Naive B cell (primary cell): ENCODE results near the gene OR56A5. TPM values are rescaled to one million over a fixed set of nuclear protein-coding genes. Genes with fewer than 3 reads are reported as not detected.
A peak's percentile ranks its signal among the peaks of the same experiment; 100 is the strongest.

ENCODE experiments used
- ATAC-seq, 2 donors: fragments of 150-1000 bp; cut with Tn5 transposase; 2 replicates each; pipeline ENCODE4 v1.10.0; 2021; ENCODE audit warnings: low read depth in 2 of 2, mild to moderate bottlenecking in 2 of 2, moderate library complexity in 2 of 2
- DNase-seq: peaks from one replicate; pipeline ENCODE4 v3.0.0; 2022
- H3K27ac Mint-ChIP-seq, 6 donors: one replicate each; pipeline ENCODE4 v1.8.0; 2020 to 2022; ENCODE audit warnings: mild to moderate bottlenecking in 6 of 6, mixed read lengths in 6 of 6, moderate library complexity in 5 of 6, inconsistent platforms in 2 of 6
- H3K27me3 Mint-ChIP-seq, 3 donors: one replicate each; pipeline ENCODE4 v1.8.0; 2021 to 2022; ENCODE audit warnings: mixed read lengths in 3 of 3, mild to moderate bottlenecking in 1 of 3
- H3K36me3 Mint-ChIP-seq, 2 donors: one replicate each; pipeline ENCODE4 v1.8.0; 2020 to 2022; ENCODE audit warnings: mixed read lengths in 2 of 2, inconsistent platforms in 1 of 2, mild to moderate bottlenecking in 1 of 2
- H3K4me1 Mint-ChIP-seq, 3 donors: one replicate each; pipeline ENCODE4 v1.8.0; 2020 to 2022; ENCODE audit warnings: mixed read lengths in 3 of 3, inconsistent platforms in 1 of 3, mild to moderate bottlenecking in 1 of 3, moderate library complexity in 1 of 3
- H3K4me3 Mint-ChIP-seq, 8 donors: one replicate each; pipeline ENCODE4 v1.8.0; 2020 to 2022; ENCODE audit warnings: mild to moderate bottlenecking in 8 of 8, mixed read lengths in 8 of 8, moderate library complexity in 8 of 8, inconsistent platforms in 2 of 8
- H3K9me3 Mint-ChIP-seq, 7 donors: one replicate each; pipeline ENCODE4 v1.8.0; 2020 to 2022; ENCODE audit warnings: mixed read lengths in 7 of 7, mild to moderate bottlenecking in 5 of 7, inconsistent platforms in 2 of 7, moderate library complexity in 1 of 7
- polyA plus RNA-seq, 6 donors: library from polyadenylated mRNA; unstranded; fragments of 300-500 nt; fragmentation: Illumina TruSeq; gene quantifications; one replicate each; pipeline ENCODE4 v1.2.3, GENCODE V29; 2021; ENCODE audit warnings: low read depth in 6 of 6

OR56A5 gene
- not detected for polyA plus RNA-seq

GRCh38 chr11:5968394-5968793, at the start of gene OR56A5:
OR56A5 (minus strand) TSS chr11:5968494; CDS start chr11:5968494, 0 bp downstream.
- peaks cover 0 to 7% of the 10 kb centered on the region in 2 donors for H3K36me3 Mint-ChIP-seq
- peaks cover 6 to 21% (median 9%) of the 10 kb centered on the region in 7 donors for H3K9me3 Mint-ChIP-seq
- no peak within 1 kb of the TSS for H3K27ac Mint-ChIP-seq
- H3K4me1 Mint-ChIP-seq, result no peaks in the 10 kb centered on the region
- H3K27me3 Mint-ChIP-seq, result peaks cover 10 to 22% (median 10%) of the 10 kb centered on the region in 3 donors
- DNase-seq, result no peak
- H3K4me3 Mint-ChIP-seq, result no peak within 1 kb of the TSS
- ATAC-seq, result no peak

- peaks cover 0 to 4% of the 10 kb centered on the region in 2 donors for H3K36me3 Mint-ChIP-seq
- H3K4me1 Mint-ChIP-seq, result no peaks in the 10 kb centered on the region
- no peak overlapping the region for H3K4me3 Mint-ChIP-seq
- ATAC-seq, result no peak
- no peak overlapping the region for H3K27ac Mint-ChIP-seq
- peaks cover 5 to 28% (median 15%) of the 10 kb centered on the region in 7 donors for H3K9me3 Mint-ChIP-seq
- DNase-seq, result no peak
- H3K27me3 Mint-ChIP-seq, result peaks cover 10 to 28% (median 15%) of the 10 kb centered on the region in 3 donors
These were observed 44.7 kb upstream of the OR56A5 start for GRCh38 chr11:6013042-6013441.

GRCh38 chr11:6012035-6012668, 43.9 kb upstream of the OR56A5 start:
- no peak for DNase-seq
- Mint-ChIP-seq H3K27me3 (peaks cover 10 to 28% (median 15%) of the 10 kb centered on the region in 3 donors), H3K9me3 (peaks cover 5 to 22% (median 10%) of the 10 kb centered on the region in 7 donors), H3K27ac (no peak overlapping the region), H3K36me3 (peaks cover 0 to 4% of the 10 kb centered on the region in 2 donors), H3K4me1 (no peaks in the 10 kb centered on the region), H3K4me3 (no peak overlapping the region)
- ATAC-seq, result no peak

GRCh38 chr11:6006846-6007245, 38.6 kb upstream of the OR56A5 start, which contains the start of gene OR56A4:
OR56A4 (minus strand) TSS chr11:6006946; CDS start chr11:6002992, 3,954 bp downstream.
- ATAC-seq (no peak), DNase-seq (no peak)
- Mint-ChIP-seq H3K4me3 (no peak within 1 kb of the TSS), H3K27ac (no peak within 1 kb of the TSS), H3K4me1 (no peaks in the 10 kb centered on the region), H3K9me3 (no peaks in the 10 kb centered on the region), H3K36me3 (no peaks in the 10 kb centered on the region), H3K27me3 (peaks cover 15 to 41% (median 16%) of the 10 kb centered on the region in 3 donors)

- no peak for ATAC-seq
- Mint-ChIP-seq H3K4me1 (no peaks in the 10 kb centered on the region), H3K27ac (no peak overlapping the region), H3K4me3 (no peak overlapping the region), H3K9me3 (no peaks in the 10 kb centered on the region), H3K27me3 (peaks cover 15 to 40% (median 16%) of the 10 kb centered on the region in 3 donors), H3K36me3 (no peaks in the 10 kb centered on the region)
- DNase-seq, result no peak
These were observed 38.1 kb upstream of the OR56A5 start for GRCh38 chr11:6006395-6006794.

GRCh38 chr11:6002202-6002699, 34.0 kb upstream of the OR56A5 start:
- ATAC-seq, result no peak
- no peak overlapping the region for H3K4me3 Mint-ChIP-seq
- peaks cover 11 to 35% (median 13%) of the 10 kb centered on the region in 3 donors for H3K27me3 Mint-ChIP-seq
- DNase-seq, result no peak
- H3K4me1 Mint-ChIP-seq, result no peaks in the 10 kb centered on the region
- H3K27ac Mint-ChIP-seq, result peak overlapping the region in 1 of 6 donors; percentile 5
- H3K9me3 Mint-ChIP-seq, result peaks cover 0 to 5% (median 0%) of the 10 kb centered on the region in 7 donors
- no peaks in the 10 kb centered on the region for H3K36me3 Mint-ChIP-seq

- no peak for DNase-seq
- H3K9me3 Mint-ChIP-seq, result peaks cover 0 to 4% (median 0%) of the 10 kb centered on the region in 7 donors
- no peaks in the 10 kb centered on the region for H3K36me3 Mint-ChIP-seq
- no peak overlapping the region for H3K27ac Mint-ChIP-seq
- no peak overlapping the region for H3K4me3 Mint-ChIP-seq
- no peak for ATAC-seq
- H3K4me1 Mint-ChIP-seq, result no peaks in the 10 kb centered on the region
- peaks cover 9 to 18% (median 12%) of the 10 kb centered on the region in 3 donors for H3K27me3 Mint-ChIP-seq
These were observed 26.5 kb upstream of the OR56A5 start for GRCh38 chr11:5994791-5995190.

- no peaks in the 10 kb centered on the region for H3K4me1 Mint-ChIP-seq
- ATAC-seq (no peak), DNase-seq (no peak)
- H3K27ac Mint-ChIP-seq, result no peak overlapping the region
- H3K9me3 Mint-ChIP-seq, result peaks cover 0 to 1% (median 0%) of the 10 kb centered on the region in 7 donors
- peaks cover 7 to 15% (median 15%) of the 10 kb centered on the region in 3 donors for H3K27me3 Mint-ChIP-seq
- H3K4me3 Mint-ChIP-seq, result no peak overlapping the region
- no peaks in the 10 kb centered on the region for H3K36me3 Mint-ChIP-seq
These were observed 24.4 kb upstream of the OR56A5 start for GRCh38 chr11:5992604-5993251.

GRCh38 chr11:5992150-5992549, 23.9 kb upstream of the OR56A5 start:
- Mint-ChIP-seq H3K36me3 (no peaks in the 10 kb centered on the region), H3K27ac (no peak overlapping the region), H3K9me3 (peaks cover 0 to 5% (median 0%) of the 10 kb centered on the region in 7 donors), H3K4me3 (no peak overlapping the region), H3K4me1 (no peaks in the 10 kb centered on the region), H3K27me3 (peaks cover 10 to 19% (median 15%) of the 10 kb centered on the region in 3 donors)
- DNase-seq (no peak), ATAC-seq (no peak)

- ATAC-seq, result no peak
- no peak overlapping the region for H3K4me3 Mint-ChIP-seq
- peaks cover 0 to 5% (median 0%) of the 10 kb centered on the region in 7 donors for H3K9me3 Mint-ChIP-seq
- H3K36me3 Mint-ChIP-seq, result no peaks in the 10 kb centered on the region
- no peaks in the 10 kb centered on the region for H3K4me1 Mint-ChIP-seq
- H3K27me3 Mint-ChIP-seq, result peaks cover 18 to 33% (median 24%) of the 10 kb centered on the region in 3 donors
- DNase-seq, result no peak
- no peak overlapping the region for H3K27ac Mint-ChIP-seq
These were observed 20.9 kb upstream of the OR56A5 start for GRCh38 chr11:5989203-5989602.

GRCh38 chr11:5986885-5987284, 18.6 kb upstream of the OR56A5 start, which contains the start of gene OR52L1:
OR52L1 (minus strand) TSS chr11:5986985; CDS start chr11:5986930, 55 bp downstream.
- ATAC-seq (no peak), DNase-seq (no peak)
- Mint-ChIP-seq H3K27me3 (peaks cover 28 to 47% (median 28%) of the 10 kb centered on the region in 3 donors), H3K27ac (no peak within 1 kb of the TSS), H3K9me3 (peaks cover 0 to 8% (median 0%) of the 10 kb centered on the region in 7 donors), H3K4me3 (no peak within 1 kb of the TSS), H3K4me1 (no peaks in the 10 kb centered on the region), H3K36me3 (no peaks in the 10 kb centered on the region)

GRCh38 chr11:5983443-5983842, 15.1 kb upstream of the OR56A5 start:
- Mint-ChIP-seq H3K27me3 (peaks cover 17 to 31% (median 22%) of the 10 kb centered on the region in 3 donors), H3K36me3 (no peaks in the 10 kb centered on the region), H3K4me3 (no peak overlapping the region), H3K9me3 (peaks cover 0 to 30% (median 10%) of the 10 kb centered on the region in 7 donors), H3K4me1 (no peaks in the 10 kb centered on the region), H3K27ac (no peak overlapping the region)
- no peak for ATAC-seq
- DNase-seq, result no peak

- no peaks in the 10 kb centered on the region for H3K4me1 Mint-ChIP-seq
- no peak overlapping the region for H3K4me3 Mint-ChIP-seq
- H3K36me3 Mint-ChIP-seq, result no peaks in the 10 kb centered on the region
- DNase-seq, result no peak
- peaks cover 3 to 24% (median 7%) of the 10 kb centered on the region in 7 donors for H3K9me3 Mint-ChIP-seq
- H3K27ac Mint-ChIP-seq, result no peak overlapping the region
- ATAC-seq, result no peak
- H3K27me3 Mint-ChIP-seq, result peaks cover 5 to 14% (median 10%) of the 10 kb centered on the region in 3 donors
These were observed 5.2 kb upstream of the OR56A5 start for GRCh38 chr11:5973530-5973929.
